GM18511 (cell line): Measurements from ENCODE around the gene GM2A.
"Not testable (repeated sequence)": the region's sequence is repeated elsewhere in the genome, so short reads cannot be mapped to it uniquely, and the experiment has no call there.

Source experiments
- ATAC-seq: cut with Tn5 transposase; IDR thresholded peaks from one replicate; pipeline ENCODE4 v1.9.1; 2021; ENCODE audit warnings: mild to moderate bottlenecking, moderate library complexity; ENCODE audit not compliant: unreplicated experiment

The GM2A gene

DNA sequence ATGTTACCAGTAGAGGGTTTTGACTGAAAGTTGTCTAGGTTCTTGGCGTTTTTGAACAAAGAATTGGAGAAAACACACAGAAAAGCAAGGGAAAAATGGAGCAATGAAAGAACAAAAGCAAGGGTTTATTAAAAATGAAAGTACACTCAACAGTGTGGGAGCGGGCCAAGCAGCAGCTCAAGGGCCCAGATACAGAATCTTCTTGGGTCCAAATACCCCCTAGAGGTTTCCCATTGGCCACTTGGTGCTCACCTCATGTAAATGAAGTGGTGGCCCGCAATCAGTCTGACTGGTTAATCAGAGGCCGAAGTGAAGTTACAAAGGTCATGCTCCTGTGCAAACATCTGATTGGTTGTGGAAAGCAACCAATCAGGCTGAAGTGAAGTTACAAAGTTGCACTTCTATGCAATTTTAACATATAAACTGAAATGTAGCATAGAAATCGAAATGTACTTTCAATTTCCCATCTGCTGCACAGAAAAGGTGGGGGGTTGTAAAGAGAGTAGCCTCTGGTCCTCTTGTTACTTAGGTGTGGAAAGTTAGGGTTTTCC is 1.9 kb upstream of the GM2A start:
- no peak for ATAC-seq

DNA sequence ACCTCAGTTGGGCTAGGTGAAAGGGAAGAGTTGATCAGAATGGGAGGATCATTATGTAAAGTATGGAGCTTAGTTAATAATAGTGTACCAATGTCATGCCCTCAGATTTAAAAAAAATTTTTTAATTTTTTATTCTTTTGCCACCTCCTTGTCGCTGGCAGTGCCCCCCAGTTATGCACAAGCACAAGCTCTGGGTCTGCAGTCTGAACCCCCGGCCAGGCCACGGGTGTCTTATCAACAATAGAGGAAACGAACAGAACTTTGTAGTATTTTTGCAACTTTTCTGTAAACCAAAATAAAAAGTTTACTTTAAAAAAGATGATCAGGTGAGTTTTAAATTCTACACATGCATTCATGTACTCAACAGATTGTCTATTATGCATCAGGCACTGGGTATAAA is 1.4 kb upstream of the GM2A start:
- ATAC-seq = no peak

DNA sequence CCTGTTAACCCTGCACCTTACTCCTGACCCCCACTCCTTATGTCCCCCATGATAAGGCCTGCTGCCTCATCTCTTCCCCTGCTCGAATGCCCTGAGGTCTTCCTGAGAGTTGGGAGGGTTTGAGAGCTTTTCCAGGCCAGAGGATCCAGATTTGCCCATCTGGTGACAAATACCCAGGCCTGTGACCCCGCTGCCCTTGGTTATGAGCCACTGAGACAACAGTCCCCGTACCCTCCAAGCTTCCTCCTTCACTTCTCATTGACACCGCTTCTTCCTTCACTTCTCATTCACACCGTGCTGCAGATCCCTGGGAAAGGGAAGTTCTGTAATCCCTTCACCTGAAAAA is 593 bp downstream of the GM2A start:
- ATAC-seq = no peak

DNA sequence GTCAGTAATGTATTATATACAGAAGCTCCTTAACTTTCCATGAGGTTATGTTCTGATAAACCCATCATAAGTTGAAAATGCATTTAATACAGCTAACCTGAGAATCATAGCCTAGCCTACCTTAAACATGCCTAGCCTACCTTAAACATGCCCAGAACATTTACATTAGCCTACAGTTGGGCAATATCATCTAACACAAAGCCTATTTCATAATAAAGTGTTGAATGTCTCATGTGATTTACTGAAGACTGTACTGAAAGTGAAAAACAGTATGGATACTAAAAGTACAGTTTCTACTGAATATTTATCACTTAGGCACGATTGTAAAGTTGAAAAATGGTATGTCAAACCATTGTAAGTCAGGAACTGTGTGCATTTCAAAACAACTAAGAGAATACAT is 1.6 kb downstream of the GM2A start:
- no peak for ATAC-seq

DNA sequence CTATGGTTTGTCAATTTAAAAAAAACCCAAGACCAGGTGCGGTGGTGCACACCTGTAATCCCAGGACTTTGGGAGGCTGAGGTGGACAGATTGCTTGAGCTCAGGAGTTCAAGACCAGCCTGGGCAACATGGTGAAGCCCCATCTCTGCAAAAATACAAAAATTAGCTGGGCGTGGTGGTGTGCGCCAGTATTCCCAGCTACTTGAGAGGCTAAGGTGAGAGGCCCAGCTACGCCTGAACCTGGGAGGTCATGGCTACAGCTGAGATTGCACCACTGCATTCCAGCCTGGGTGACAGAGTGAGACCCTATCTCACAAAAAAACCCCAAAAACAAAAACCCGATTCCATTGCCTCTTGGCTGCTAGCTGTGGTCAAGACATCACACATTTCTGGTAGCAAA is 2.0 kb downstream of the GM2A start:
- ATAC-seq = not testable (repeated sequence)

DNA sequence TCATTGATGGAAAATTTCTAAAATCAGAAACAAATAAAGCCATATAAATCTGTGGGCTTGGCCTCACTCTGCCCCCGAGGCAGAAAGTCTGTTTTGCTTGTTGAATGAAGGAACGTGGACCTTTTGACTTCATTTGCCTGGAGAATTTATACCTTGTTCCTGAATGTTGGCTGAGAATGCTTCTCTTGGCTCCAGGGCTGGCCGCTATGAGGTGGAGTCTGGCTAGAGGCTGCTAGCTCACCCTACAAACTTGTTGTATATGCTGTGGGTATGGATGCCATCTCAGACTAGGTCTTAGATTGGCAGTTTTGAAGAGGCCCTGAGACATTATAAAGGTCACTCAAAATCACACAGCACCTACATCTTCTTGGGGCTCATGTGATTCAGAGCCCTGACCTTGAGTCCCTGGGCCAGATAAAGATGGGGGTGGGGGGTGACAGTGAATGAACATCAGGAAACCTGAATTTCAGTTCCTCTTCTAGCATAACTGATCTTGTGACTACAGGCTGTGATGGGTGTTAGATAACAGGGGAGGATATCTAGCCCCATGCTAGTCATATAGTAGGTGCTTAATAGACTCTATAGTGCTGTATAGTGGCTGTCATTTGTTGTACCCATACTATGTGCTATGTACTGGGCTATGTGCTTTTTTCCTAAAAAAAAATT is 2.8 kb downstream of the GM2A start:
- ATAC-seq = peak; percentile 57

DNA sequence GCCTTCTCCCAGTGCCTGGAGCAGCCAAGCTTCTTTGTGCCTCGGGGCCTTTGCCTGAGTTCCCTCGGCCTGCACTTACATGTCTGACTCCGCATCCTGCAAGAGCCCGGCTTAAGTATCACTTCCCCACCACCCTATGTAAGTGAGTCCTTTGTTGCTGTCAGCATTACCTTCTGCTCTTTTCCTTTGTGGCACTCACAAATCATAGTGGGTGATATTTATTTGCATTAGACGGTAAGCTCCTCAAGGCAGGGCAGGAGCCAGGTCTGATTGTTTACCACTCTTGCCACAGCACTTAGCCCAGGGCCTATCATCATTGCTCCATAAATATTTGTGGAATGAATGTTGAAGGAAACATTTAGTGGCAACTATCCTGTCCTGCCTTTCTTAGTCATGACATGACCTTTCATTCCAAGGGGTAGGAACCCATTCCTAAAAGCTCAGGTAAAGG is 4.8 kb downstream of the GM2A start:
- peak; percentile 29 for ATAC-seq

DNA sequence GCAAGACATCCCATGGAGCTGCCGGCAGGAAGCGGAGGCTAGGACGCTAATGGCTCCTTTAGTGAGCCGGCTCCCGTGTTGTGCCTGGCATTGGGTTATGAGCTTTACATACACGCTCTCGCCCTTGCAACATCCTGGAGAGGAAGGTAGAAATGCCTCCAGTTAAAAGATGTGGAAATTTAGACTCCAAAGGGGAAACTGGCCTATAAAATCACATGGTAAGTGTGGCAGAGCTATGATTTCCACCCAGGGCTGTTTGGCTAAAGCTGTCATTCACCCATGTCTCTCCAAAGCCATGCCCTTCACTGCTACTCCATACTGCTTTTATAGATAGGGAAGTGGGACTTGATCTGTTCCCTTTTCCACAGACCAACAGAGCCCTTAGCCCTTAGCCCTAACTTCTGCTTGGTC is 5.2 kb downstream of the GM2A start:
- no peak for ATAC-seq

DNA sequence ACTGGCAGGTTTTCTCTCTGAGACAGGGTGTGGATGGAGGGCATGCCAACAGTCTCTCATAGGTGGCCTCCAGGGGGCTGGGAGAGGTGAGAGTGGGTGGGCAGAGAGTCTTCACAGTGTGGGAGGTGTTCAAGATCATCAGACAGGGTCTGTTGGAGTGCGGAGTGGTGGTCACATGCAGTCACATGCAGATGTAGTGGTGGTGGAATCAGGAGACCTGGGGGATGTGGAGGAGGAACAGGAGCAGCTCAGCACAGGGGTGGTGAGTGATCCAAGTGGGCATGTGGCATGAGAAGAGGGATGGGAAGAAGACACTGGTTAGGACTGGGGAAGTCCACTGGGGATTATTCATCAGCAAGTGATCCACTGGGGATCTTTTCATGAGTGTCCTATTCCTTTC is 5.8 kb downstream of the GM2A start:
- ATAC-seq = no peak

DNA sequence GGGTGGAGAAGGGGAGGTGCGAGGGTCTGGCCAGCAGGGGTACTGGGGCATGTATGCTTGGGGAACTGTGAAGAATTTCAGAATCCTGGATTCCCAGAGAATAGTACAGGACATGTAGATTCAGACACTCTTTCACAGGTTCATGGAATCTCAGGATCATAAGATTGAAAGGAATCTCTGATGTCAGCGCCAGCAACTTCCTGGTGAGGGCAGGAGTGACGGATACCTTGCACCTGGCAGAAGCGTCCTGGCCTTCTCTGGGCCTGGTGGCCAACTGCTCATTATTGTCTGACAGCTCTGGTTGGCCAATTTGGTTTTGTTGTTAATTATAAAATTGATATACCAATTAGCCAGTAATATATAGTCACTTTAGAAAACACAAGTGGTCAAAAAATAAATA is 6.9 kb downstream of the GM2A start:
- no peak for ATAC-seq

DNA sequence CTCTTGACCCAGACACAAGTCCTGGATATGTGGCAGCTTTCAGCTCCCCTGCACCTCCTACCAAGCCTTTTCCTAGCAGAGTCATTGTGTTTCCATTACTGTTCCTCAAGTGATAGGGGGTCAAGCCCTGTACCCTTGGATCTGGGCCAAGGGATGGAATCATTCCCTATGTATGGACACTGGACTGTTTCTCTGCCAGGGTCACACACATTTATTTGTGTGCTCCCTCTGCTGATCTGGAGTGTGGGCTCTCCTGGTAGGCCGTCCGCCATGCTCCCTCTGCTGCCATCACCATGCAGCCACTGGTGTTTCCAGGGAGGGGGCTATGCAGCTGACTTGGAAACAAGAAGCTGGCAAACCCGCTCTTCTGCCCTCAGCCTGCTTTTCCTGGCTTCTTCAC is 9.5 kb downstream of the GM2A start:
- no peak for ATAC-seq

DNA sequence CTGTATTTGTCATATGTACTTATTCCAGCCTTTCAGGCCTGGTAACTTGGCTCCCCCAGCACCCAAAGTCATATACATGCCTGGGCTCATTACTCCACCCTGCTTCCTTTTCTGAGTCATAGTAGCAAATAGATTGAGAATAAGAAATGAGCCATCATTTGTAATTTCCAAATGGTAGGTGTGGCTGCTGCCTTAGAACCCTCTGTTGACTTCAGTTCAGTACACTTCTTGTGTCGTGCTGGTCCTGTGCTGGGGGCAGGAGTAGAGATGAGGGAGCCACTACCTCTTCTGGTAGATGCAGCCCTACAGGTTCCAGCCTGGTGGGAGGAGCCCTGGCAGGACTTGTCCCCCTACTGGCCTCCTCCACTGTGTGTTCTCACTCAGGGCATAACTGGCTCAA is 11.1 kb downstream of the GM2A start:
- ATAC-seq = peak; percentile 77

DNA sequence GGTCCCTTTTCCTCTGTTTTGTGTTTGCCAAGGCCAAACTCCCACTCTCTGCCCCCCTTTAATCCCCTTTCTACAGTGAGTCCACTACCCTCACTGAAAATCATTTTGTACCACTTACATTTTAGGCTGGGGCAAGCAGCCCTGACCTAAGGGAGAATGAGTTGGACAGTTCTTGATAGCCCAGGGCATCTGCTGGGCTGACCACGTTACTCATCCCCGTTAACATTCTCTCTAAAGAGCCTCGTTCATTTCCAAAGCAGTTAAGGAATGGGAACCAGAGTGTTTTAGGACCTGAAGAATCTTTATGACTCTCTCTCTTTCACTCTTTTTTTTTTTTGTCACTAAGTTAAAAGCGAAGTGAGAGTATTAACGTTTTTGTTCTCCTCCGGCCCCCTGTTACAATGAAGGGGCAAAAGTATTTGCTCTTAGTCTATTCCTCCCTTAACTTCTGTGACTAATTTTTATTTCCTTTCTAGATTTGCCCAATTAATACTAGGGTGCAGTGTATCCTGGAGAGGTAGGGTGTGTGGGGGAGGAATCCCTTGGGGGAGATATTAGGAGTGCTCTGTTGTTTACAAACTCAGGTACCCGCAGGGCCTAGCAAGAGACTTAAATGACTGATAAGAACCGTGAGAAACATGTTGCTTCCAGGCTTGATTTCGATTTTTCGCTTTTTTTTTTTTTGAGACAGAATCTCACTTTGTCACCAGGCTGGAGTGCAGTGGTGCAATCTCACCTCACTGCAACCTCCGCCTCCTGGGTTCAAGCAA is 14.7 kb downstream of the GM2A start:
- ATAC-seq = no peak

DNA sequence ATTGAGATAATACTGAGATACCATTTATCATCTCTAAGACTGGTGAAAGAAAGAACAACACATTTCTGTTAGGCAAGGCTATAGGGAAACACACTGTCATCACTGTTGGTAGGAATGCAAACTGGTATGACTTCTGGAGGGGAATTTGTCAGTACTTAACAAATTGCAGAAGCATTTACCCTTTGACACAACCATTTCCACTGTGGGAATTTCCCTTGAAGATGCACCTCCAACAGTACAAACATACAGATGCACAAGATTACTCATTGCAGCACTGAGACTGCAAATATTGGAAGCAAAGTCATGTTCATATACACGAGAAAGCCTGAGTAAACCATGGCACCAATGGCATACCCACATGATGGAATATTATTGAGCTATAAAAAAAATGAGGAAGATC is 17.6 kb downstream of the GM2A start:
- peak; percentile 93 for ATAC-seq

DNA sequence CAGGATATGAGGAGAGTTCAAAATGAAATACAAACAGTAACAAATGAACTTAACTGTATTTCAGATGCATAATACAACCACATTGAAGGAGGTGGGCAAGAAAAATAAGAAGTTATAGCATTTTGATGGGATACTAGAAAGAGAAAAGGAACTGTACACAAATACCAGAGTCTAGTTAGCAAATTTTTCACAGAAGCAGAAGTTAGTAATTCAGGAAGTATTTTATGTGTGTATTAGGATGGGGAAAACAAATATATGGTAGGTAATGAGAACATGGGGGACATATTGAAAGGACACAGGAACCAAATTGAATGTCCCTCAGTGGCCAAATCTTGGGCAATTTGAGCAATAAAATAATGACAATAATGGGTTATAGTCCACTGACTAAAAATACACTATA is 18.4 kb downstream of the GM2A start:
- ATAC-seq = no peak

DNA sequence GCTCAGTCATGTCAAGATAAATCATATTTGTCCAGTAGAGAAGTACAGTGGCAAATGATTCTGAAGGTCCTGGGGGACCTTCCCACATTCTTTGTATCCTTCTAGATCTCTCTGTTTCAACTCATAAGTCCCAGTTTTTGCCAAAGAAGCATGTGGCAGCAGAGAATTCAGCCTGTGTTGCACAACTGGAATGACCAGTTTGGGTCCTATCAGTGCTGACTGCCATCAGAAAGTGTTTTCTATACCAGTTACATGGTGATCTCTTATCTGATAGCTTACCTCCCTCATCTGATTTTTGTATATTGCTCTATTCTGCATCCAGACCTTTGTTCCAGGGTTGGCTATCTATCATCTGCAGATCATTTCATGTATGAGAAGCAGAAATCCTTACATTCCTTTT is 21.7 kb downstream of the GM2A start:
- no peak for ATAC-seq

DNA sequence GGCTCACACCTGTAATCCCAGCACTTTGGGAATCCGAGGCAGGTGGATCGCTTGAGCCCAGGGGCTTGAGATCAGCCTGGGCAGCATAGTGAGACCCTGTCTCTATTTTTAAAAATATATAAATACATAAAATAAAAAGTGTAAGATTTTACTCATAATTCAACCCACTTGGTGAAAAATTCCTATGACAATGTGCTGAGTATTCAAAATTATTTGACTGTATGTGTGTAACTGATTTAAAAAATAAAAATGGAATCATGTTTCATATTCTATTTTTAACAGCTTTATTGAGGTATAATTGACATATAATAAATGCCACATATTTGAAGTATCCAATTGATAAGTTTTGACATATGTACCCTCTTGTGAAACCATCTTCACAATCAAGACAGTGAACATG is 22.8 kb downstream of the GM2A start:
- no peak for ATAC-seq

DNA sequence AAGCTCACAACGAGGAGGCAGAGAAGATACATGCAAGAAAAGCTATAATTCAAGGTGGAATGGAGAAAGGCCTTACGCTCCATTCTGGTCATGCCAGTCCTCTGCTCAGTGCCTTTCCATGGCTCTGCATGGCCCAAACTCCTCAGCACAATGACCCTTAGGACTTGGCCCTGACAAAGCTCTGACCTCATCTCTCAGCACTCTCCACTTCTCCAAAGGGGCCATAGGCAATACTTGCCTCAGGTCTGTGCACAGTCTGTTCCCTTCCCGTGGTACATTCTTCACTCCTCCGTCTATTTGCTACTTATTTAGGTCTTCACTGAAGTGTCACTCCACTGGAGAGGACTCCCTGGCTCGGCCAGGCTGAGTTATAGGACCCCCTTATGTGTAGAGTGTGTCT is 25.9 kb downstream of the GM2A start:
- ATAC-seq = no peak

DNA sequence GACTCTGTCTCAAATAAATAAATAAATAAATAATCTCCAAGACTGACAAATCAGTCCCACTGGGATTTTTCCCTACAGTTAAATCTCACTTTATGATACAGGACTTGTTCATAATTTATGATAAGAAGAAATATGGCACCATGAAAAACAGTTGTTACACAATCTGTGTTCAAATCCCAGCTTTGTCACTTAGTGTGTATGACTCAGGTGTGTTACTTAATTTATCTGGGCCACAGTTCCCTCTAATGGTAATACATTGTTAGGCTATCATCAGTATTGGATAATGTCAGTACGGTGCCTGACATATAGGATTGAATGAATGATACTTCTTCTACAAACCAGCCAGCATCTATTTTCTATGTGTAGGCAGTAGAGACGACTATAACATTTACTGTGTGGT is 27.5 kb downstream of the GM2A start:
- no peak for ATAC-seq

DNA sequence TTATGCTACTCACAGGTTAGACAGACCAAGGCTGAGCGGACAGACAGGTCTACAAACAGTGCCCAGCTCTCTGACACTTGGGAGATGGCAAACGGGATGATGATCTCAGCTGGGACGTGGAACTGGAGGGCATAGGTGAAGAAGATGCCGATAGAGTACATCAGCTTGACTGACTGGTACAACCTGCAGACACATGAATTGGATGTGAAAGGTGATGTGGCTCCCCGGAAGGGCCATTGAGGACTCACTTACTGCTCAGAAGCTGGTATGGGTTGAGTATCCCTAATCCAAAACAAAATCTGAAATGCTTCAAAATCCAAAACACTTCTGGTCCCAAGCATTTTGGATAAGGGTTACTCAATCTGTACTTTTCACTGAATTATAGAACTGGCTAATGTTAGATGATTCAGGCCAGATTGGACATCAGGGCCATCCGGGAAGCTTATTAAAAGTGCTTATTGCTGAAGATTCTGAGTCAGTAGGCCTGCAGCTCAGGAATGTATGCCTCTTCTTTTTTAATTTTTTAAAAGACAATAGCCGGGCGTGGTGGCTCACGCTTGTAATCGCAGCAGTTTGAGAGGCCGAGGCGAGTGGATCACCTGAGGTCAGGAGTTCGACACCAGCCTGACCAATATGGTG is 28.1 kb downstream of the GM2A start:
- ATAC-seq = no peak

DNA sequence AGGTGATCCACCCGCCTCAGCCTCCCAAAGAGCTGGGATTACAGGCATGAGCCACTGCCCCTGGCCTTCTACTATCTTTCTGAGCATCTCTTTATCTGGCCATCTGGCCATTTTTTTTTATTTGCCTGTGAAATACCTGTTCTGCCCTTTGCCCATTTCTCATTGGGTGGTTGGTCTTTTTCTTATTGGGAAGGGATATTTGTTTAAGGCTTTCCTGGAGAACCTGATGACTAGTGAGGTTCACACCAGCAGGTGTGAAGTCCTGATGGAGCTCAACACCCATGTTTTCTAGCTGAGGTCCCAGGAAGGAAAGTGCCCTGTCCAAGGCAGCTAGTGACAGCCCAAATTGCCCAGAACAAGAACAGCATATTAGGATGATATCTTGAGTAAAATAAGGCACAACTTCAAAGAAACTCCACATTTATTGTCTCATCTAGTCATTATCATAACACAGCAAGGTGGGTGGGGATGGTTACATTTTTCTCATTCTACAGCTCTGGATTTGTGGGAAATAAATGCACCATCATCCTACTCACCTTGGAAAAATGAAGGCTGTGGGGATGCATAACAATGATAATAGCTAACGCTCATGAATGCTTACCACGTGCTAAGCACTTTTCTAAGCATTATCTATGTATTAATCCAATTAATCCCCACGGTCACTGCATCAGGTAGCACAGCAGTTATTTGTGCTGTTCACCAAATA is 30.3 kb downstream of the GM2A start:
- no peak for ATAC-seq
